HG02973 (cell line): ENCODE data around the gene ARFRP1.

Source experiments
- ATAC-seq: cut with Tn5 transposase; IDR thresholded peaks from one replicate; pipeline ENCODE4 v1.9.1; 2021; ENCODE audit warnings: moderate library complexity; ENCODE audit not compliant: unreplicated experiment

The ARFRP1 gene

GRCh38 chr20:63693083-63693732 is 14.6 kb downstream of the ARFRP1 start:
- ATAC-seq = no peak

DNA sequence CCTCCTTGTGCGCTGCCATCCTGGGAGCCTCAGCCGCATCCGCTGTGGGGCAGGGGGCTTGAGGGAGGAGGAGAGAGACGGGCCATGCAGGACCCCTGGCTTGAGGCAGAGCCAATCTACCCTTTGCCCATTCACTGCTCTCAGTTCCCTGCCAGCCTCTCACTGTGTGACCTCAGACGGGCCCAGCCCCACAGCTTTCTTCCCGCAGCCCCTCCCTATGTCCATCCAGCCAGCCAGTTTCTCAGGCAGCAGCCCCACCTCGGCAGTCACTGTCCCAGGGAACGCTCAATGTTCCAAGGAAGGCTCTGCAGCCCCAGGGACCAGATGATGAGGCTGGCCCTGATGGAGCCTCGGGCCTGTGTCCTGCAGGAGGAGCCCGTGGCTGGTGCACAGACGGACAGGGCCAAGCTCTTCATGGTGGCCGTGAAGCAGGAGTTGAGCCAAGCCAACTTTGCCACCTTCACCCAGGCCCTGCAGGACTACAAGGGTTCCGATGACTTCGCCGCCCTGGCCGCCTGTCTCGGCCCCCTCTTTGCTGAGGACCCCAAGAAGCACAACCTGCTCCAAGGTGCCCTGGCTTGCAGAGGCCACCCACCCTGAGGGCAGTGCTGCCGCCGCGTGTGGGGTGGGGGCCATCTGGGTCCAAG is 15.2 kb downstream of the ARFRP1 start:
- no peak for ATAC-seq

GRCh38 chr20:63691711-63692435 is 15.9 kb downstream of the ARFRP1 start:
- no peak for ATAC-seq

- ATAC-seq = no peak
These were observed 16.7 kb downstream of the ARFRP1 start for GRCh38 chr20:63690898-63691710.

- no peak for ATAC-seq
These were observed 17.5 kb downstream of the ARFRP1 start for GRCh38 chr20:63690003-63690897.

GRCh38 chr20:63689046-63690002 is 18.5 kb downstream of the ARFRP1 start:
- no peak for ATAC-seq

DNA sequence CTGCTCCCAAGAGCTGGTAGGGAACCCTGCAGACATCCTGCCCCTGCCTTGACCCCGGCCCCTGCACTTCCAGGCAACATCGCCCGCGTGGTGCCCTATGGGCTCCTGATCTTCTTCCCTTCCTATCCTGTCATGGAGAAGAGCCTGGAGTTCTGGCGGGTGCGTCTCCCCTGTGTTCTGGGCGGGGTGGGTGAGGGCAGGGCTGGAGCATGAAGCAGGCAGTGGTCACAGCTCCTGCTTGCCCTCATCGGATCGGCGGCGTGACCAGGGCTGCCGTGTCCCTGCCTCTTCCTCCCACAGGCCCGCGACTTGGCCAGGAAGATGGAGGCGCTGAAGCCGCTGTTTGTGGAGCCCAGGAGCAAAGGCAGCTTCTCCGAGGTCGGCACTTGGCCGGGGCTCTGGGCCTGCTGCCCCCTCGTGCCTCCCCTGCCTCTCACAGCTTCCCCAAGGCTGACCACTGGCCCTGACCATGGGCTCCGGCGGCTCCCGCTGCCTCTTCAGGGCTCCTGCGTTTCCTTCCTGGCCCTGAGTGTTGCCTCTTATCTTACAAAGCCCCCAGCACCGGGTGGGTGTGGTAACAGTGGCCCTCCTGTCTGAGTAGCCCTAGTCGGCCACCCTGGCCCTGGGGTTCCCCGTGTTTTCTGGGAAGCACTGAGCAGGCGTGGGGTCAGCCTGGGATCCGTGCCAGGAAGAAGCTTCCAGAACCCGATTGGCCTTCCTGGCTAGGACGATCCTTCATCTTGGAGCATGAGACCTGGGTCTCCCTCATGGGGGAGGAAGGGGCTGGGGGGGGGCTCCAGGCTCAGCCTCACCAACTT is 19.3 kb downstream of the ARFRP1 start:
- ATAC-seq = no peak

- no peak for ATAC-seq
These were observed 20.2 kb downstream of the ARFRP1 start for GRCh38 chr20:63687419-63688178.

GRCh38 chr20:63686492-63687321 is 21.1 kb downstream of the ARFRP1 start:
- no peak for ATAC-seq

DNA sequence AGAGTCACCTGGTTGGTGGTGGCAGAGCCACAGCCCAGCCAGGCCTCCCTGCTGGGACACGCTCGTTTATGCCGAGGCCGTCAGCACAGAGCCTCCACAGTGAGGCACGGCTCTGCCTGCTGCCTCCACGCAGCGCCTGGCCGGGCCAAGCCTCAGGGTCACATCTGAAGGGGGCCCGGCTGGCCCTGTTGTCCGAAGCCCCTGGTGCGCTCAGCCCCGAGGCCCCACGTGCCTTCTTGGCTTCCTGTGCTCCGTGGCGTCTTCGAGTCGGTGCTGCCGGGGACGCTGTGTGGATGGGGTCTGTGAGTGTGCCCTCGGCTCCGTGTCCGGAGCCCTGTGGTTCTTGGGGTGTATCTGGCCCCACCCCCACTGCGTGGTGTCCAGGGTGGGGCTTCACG is 21.7 kb downstream of the ARFRP1 start:
- no peak for ATAC-seq

DNA sequence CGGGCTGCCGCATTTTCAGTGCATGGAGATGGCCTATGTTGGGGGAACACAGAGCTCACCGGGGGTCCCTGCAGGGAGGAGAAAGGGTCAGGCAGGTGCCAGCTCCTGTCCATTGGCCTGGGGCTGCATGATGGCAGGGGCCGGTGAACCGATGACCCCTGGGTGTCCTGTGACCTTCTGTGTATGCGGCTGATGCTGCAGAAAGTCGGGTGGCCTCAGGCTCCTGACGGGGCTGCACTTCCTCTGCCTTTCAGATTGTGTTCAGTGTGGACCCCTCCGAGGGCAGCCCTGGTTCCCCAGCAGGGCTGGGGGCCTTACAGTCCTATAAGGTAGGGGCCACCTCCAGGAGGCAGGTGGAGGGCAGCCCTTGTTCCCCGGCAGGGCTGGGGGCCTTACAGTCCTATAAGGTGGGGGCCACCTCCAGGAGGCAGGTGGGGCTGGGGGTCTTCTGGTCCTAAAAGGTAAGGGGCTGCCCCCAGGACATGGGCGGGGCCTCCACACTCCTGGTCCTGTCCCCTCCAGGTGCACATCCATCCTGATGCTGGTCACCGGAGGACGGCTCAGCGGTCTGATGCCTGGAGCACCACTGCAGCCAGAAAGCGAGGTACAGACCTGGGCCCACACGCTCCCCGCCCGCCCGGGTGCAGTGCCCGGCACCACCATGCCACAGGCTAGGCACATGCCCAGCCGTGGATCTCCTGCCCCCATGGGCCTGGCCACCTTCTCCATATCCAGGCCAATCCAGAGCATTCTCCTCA is 22.3 kb downstream of the ARFRP1 start:
- ATAC-seq = no peak

DNA sequence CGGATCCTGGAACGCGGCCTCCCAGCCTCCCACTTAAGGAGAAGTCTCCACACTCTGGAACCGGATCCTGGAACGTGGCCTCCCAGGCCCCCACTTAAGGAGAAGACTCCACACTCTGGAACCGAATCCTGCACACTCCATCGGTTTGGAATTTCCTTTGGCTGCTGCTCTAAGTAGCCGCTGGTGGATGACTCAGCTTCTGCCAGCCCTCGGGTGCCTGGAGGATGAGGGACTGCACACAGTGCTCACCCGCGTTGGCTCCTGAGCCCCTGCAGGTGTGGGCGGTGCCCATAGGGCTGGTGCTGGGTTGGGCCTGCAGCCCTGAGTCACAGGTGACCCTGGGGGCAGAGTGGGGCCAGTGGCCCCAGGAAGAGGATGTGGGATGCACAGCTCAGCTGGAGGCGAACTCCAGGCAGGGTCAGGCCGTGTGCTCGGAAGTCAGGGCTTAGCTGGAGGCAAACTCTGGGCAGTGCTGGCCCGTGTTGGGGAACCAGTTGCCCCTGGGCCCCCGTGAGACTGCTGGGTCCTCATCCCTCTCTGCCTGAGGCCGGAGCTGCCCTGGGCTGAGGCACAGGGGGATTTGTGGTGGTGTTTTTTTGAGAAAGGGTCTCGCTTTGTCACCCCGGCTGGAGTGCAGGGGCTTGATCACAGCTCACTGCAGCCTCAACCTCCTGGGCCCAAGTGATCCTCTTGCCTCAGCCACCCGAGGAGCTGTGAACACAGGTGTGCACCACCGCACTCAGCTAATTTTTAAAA is 25.2 kb downstream of the ARFRP1 start:
- no peak for ATAC-seq

GRCh38 chr20:63681609-63682142 is 26.1 kb downstream of the ARFRP1 start:
- no peak for ATAC-seq

DNA sequence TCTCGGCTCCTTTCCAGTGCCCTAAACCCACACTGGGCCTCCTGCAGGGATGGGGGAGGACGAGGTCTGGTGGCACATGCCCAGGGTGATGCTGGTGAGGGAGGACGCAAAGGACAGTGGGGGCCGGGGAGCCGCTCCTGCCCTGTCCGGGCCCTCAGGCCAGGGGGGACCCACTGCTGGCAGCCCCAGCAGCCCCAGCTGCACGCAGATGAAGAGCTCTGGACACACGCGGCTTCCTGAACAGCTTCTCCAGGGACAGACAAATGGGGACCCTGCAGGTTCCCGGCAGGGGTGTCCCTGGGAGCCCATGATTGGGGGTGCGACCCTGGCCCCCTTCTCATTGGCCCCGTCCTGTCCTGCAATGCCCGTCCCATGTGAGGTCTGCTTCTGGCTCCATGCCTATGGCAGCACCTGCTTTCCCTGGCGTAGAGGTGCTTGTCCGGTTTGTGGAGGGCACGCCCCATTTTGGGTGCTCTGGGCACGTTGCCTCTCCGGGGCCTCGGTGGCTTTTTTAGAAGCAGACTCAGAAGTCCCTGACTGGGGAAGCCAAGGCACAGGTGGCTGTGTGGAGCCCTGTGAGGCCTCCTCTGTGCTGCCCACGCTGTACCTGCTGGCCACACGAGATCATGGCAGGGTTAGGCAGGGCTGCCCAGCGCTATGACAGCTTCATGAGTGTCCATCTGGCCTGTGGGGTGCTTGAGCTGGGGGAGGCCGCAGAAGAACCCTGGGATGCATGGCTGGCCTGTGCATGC is 26.7 kb downstream of the ARFRP1 start:
- no peak for ATAC-seq
